ENCODE data around the gene CITED2. TPM values are rescaled to one million over a fixed set of nuclear protein-coding genes. Genes with fewer than 3 reads are reported as not detected.

CITED2 gene
- total RNA-seq, 2 experiments from 2014 or later = 37.5 to 39.7 TPM

DNA sequence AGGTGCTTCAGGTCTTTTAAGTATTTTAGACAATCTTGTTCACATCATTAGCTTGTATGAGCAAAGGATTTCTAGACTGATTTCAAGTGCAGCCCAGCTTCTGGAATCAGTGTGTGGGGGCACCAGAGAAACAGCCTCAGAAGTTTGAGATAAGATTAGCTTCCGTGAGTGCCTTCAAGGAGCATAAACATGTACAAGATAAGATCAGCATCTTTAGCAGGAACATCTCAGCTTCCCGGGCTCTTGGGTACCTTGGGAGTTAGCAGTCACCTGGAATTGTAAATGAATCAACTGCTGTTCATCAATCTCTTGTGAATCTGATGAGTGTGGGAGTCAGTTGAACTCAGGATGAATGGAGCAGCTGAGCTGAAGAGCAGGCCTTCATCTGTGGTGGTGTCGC, 12.0 kb upstream of the CITED2 start:
- TF ChIP-seq, protein P1, sequence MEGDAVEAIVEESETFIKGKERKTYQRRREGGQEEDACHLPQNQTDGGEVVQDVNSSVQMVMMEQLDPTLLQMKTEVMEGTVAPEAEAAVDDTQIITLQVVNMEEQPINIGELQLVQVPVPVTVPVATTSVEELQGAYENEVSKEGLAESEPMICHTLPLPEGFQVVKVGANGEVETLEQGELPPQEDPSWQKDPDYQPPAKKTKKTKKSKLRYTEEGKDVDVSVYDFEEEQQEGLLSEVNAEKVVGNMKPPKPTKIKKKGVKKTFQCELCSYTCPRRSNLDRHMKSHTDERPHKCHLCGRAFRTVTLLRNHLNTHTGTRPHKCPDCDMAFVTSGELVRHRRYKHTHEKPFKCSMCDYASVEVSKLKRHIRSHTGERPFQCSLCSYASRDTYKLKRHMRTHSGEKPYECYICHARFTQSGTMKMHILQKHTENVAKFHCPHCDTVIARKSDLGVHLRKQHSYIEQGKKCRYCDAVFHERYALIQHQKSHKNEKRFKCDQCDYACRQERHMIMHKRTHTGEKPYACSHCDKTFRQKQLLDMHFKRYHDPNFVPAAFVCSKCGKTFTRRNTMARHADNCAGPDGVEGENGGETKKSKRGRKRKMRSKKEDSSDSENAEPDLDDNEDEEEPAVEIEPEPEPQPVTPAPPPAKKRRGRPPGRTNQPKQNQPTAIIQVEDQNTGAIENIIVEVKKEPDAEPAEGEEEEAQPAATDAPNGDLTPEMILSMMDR (IDR thresholded peaks at IDR 0.05) = no peak
- Mint-ChIP-seq H3K36me3 (ENCODE audit: low read depth) (no peaks in the 10 kb centered on the region), H3K9me3 (no peaks in the 10 kb centered on the region), H3K4me3 (no peak overlapping the region), H3K27me3 (no peaks in the 10 kb centered on the region), H3K27ac (no peak overlapping the region), H3K4me1 (ENCODE audit: low read depth) (no peaks in the 10 kb centered on the region)
- no peak for ATAC-seq
- POLR2A ChIA-PET = interaction anchor here (0.9 kb wide), 1 partner anchor 12 kb away, joined by 6 read pairs; the partner anchor contains the start of gene CITED2
- no peak for DNase-seq
- intact Hi-C loops (cut with micrococcal nuclease) = no loop called here
- CTCF ChIA-PET = no interaction called here

DNA sequence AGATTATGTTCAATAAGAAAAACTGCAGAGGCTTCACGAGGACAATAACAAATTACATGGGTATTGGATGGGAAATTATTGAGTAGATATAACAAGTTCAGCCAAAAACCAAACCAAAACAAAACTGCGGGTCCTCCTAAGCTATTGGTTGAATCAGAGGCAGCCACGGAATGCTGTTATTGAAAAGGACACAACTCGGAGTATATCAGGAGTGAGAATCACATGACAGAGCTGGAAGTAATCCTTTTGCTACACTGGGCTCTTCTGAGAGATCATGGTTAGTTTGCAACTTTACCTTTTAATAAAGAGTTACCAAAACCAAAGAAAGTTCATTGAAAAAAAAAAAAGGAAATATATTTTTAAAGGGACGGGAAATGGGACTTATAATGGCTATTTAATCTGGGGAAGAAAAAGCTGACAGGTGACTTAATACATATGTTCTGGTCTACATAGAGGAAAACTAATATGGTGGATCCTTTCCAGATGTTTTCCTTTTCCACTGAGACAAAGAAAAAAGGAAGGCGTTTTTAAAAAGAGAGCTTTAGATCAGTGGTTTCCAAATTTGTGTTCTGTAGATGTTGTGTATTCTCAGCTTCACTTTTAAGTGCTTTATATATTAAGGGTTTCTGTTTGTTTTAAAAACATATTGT, 6.9 kb upstream of the CITED2 start:
- no peaks in the 10 kb centered on the region for H3K27me3 Mint-ChIP-seq
- H3K36me3 Mint-ChIP-seq (ENCODE audit: low read depth) = no peaks in the 10 kb centered on the region
- no peak overlapping the region for H3K27ac Mint-ChIP-seq
- DNase-seq (no peak), ATAC-seq (no peak)
- intact Hi-C loops (cut with micrococcal nuclease) = no loop called here
- ChIA-PET POLR2A (no interaction called here), CTCF (interaction anchor here (0.9 to 1.0 kb wide), 2 partner anchors 12 to 162 kb away, joined by 3 read pairs; no protein-coding TSS in a partner anchor)
- H3K4me3 Mint-ChIP-seq = no peak overlapping the region
- TF ChIP-seq, protein P1 (IDR thresholded peaks at IDR 0.05) = no peak
- H3K4me1 Mint-ChIP-seq (ENCODE audit: low read depth) = peaks cover 12% of the 10 kb centered on the region
- no peaks in the 10 kb centered on the region for H3K9me3 Mint-ChIP-seq

DNA sequence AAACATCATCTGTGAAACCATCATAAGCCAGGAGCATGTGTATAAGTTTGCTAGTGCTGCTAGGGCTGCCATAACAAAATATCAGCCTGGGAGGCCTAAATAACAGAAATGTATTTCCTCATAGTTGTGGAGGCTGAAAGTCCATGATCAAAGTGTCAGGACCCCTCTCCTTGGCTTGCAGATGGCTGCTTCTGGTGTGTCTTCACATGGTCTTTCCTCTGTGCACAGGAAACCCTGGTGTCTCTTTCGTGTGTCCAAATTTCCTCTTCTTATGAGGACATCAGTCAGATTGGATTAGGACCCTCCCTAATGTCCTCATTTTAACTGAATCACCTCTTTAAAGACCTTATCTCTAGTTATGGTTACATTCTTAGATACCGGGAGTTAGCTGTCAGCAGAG, 6.2 kb upstream of the CITED2 start:
- Mint-ChIP-seq H3K9me3 (no peaks in the 10 kb centered on the region), H3K36me3 (ENCODE audit: low read depth) (no peaks in the 10 kb centered on the region), H3K4me3 (no peak overlapping the region), H3K27ac (no peak overlapping the region), H3K4me1 (ENCODE audit: low read depth) (peaks cover 18% of the 10 kb centered on the region), H3K27me3 (no peaks in the 10 kb centered on the region)
- ATAC-seq (no peak), DNase-seq (no peak)
- TF ChIP-seq, protein P1 (IDR thresholded peaks at IDR 0.05) = no peak
- CTCF ChIA-PET = interaction anchor here (0.9 to 1.0 kb wide), 2 partner anchors 11 to 161 kb away, joined by 3 read pairs; no protein-coding TSS in a partner anchor
- intact Hi-C loops (cut with micrococcal nuclease) = no loop called here
- POLR2A ChIA-PET = no interaction called here

DNA sequence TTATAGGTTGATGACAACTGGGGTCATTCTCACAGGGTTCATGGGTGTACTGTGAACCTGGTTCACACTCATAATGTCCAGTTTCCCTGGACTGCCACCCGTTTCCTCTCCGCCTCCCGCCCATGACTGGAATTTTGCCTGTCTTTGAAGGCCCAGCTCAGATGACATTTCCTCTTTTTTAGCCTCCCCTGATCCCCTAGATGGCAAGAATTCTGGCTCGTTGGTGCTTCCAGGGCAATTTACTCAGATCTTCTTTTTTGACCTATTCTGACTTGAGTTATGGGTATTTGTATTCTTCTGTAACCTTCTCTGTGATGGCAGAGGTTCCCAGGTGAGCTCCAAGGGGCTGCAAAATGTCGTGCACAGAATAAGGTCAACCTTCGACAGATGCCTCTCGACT, 5.7 kb upstream of the CITED2 start:
- CTCF ChIA-PET = interaction anchor here (0.6 kb wide), 1 partner anchor 10 kb away, joined by 3 read pairs; no protein-coding TSS in a partner anchor
- ATAC-seq (no peak), DNase-seq (no peak)
- Mint-ChIP-seq H3K4me3 (no peak overlapping the region), H3K27me3 (no peaks in the 10 kb centered on the region), H3K4me1 (ENCODE audit: low read depth) (peaks cover 18% of the 10 kb centered on the region), H3K36me3 (ENCODE audit: low read depth) (no peaks in the 10 kb centered on the region), H3K9me3 (no peaks in the 10 kb centered on the region), H3K27ac (no peak overlapping the region)
- POLR2A ChIA-PET = no interaction called here
- TF ChIP-seq, protein P1 (IDR thresholded peaks at IDR 0.05) = no peak
- intact Hi-C loops (cut with micrococcal nuclease) = no loop called here

DNA sequence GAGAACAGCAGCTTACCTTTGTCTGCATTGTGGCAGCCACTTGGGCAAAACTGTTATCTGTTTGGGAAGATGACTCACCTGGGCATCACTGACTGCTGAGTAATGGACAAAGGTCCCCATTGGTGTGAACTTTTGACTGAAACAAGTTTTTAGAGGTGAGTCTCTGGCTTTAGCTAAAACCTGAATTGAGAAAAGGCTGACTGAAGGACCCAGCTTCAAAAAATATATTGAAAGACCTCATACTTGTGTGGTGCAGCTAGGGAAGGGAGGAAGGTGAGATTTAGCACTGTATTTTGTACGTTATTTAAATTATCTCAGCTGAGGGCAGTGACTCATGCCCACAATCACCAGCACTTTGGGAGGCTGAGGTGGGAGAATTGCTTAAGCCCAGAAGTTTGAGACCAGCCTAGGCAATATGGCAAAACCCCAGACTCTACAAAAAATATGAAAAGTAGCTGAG, 4.5 kb upstream of the CITED2 start:
- peaks cover 5% of the 10 kb centered on the region for H3K36me3 Mint-ChIP-seq (ENCODE audit: low read depth)
- intact Hi-C loops (cut with micrococcal nuclease) = loop anchor here (10.0 kb wide), 2 partner anchors 146 to 226 kb away; no protein-coding TSS in a partner anchor
- peak overlapping the region; percentile 71 for H3K27ac Mint-ChIP-seq
- peak; percentile 51 for DNase-seq
- no peaks in the 10 kb centered on the region for H3K9me3 Mint-ChIP-seq
- H3K4me3 Mint-ChIP-seq = no peak overlapping the region
- CTCF ChIA-PET = interaction anchor here (0.7 to 1.0 kb wide), 3 partner anchors 9 to 160 kb away, joined by 3 to 7 read pairs (median 3); no protein-coding TSS in a partner anchor
- POLR2A ChIA-PET = no interaction called here
- TF ChIP-seq, protein P1 (IDR thresholded peaks at IDR 0.05) = no peak
- peaks cover 18% of the 10 kb centered on the region for H3K4me1 Mint-ChIP-seq (ENCODE audit: low read depth)
- H3K27me3 Mint-ChIP-seq = no peaks in the 10 kb centered on the region
- no peak for ATAC-seq

Data from activated CD8-positive, alpha-beta T cell treated with anti-CD3 and anti-CD28 coated beads for 36 hours (primary cell).